Stimulated activated naive CD8-positive, alpha-beta T cell treated with anti-CD3 and anti-CD28 coated beads, Interleukin-15, Interleukin-2, amounts not matched to agents 100 ng/mL and 50 ng/mL, for 24 hours (primary cell): Measurements from ENCODE around the gene FOXC2.

ENCODE experiments used
- H3K27ac Mint-ChIP-seq: one replicate; pipeline ENCODE4 v1.8.0; 2021; ENCODE audit warnings: mild to moderate bottlenecking, mixed read lengths
- H3K27me3 Mint-ChIP-seq: one replicate; pipeline ENCODE4 v1.8.0; 2021; ENCODE audit warnings: mixed read lengths
- H3K36me3 Mint-ChIP-seq: one replicate; pipeline ENCODE4 v1.8.0; 2021; ENCODE audit warnings: low read depth, mixed read lengths
- H3K4me1 Mint-ChIP-seq: one replicate; pipeline ENCODE4 v1.8.0; 2021; ENCODE audit warnings: low read depth, mixed read lengths
- H3K4me3 Mint-ChIP-seq: one replicate; pipeline ENCODE4 v1.8.0; 2021; ENCODE audit warnings: mild to moderate bottlenecking, mixed read lengths
- H3K9me3 Mint-ChIP-seq: one replicate; pipeline ENCODE4 v1.8.0; 2021; ENCODE audit warnings: mixed read lengths

The FOXC2 gene

DNA sequence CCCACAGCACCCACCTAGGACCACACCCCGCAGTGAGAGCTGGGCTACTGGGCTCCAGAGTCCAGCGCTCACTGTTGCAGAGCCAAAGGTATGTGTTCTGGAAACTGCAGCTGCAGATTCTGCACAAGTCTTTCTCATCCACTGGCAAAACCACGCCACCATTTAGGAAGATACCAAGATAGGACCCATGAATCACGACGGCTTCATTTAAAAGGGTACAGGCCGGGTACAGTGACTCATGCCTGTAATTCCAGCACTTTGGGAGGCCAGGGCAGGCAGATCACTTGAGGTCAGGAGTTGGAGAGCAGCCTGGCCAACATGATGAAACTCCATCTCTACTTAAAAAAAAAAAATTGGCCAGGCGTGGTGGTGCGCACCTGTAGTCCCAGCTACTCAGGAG, 37.5 kb upstream of the FOXC2 start:
- Mint-ChIP-seq H3K27me3 (no peaks in the 10 kb centered on the region), H3K4me3 (no peak overlapping the region), H3K4me1 (no peaks in the 10 kb centered on the region), H3K9me3 (no peaks in the 10 kb centered on the region), H3K27ac (no peak overlapping the region), H3K36me3 (peaks cover 7% of the 10 kb centered on the region)

GRCh38 chr16:86530251-86531190, 36.1 kb upstream of the FOXC2 start:
- no peaks in the 10 kb centered on the region for H3K9me3 Mint-ChIP-seq
- H3K4me1 Mint-ChIP-seq = no peaks in the 10 kb centered on the region
- no peaks in the 10 kb centered on the region for H3K27me3 Mint-ChIP-seq
- H3K36me3 Mint-ChIP-seq = peaks cover 7% of the 10 kb centered on the region
- no peak overlapping the region for H3K27ac Mint-ChIP-seq
- H3K4me3 Mint-ChIP-seq = no peak overlapping the region

GRCh38 chr16:86531191-86531545, 35.5 kb upstream of the FOXC2 start:
- no peak overlapping the region for H3K27ac Mint-ChIP-seq

DNA sequence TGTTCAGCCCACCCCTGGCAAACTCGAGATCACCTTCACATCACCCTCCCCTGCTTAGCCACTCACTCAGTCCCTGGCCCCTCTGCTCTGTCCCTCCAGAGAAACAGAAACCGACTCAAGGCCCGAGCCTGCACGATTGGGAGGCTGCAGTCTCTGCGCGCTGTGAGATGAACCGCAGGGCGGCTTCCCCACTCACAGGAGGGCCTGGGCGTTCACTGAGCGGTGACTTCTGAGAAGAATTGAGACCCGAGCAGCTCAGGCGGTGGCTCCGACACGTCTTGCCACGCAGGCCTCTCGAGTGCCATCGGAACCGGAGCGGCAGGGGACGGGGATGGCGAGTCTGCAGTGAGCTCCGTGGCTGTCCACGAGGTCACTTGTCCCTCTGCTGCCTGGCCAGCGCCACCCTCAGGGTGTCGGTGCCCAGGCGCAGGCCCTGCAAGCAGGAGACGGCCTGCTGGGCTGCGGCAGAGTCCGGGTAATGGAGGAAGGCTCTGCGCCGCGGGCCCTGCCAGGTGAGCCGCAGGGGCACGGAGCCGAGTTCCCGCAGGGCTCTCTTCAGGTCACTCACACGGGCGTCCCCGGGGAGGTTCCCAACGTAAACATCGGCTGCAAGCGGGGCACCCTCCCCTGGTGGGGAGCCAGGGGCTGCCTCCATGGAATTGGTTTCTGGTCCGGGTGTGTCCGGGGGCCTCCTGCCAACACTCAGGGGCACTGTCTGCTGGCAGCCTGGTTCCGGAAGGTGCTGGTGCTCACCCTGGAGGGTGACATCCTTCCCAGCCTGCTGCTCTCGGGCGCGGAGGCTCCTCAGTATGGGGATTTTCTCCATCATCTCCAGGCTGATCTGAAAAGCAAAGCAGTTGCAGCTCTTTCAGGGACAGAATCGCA, 34.7 kb upstream of the FOXC2 start:
- Mint-ChIP-seq H3K4me1 (no peaks in the 10 kb centered on the region), H3K36me3 (peaks cover 7% of the 10 kb centered on the region), H3K27me3 (no peaks in the 10 kb centered on the region)

More at GRCh38 chr16:86531191-86531545, 35.5 kb upstream of the FOXC2 start:
- H3K9me3 Mint-ChIP-seq = no peaks in the 10 kb centered on the region
- H3K4me1 Mint-ChIP-seq = no peaks in the 10 kb centered on the region
- H3K36me3 Mint-ChIP-seq = peaks cover 7% of the 10 kb centered on the region
- H3K27me3 Mint-ChIP-seq = no peaks in the 10 kb centered on the region
- no peak overlapping the region for H3K4me3 Mint-ChIP-seq

DNA sequence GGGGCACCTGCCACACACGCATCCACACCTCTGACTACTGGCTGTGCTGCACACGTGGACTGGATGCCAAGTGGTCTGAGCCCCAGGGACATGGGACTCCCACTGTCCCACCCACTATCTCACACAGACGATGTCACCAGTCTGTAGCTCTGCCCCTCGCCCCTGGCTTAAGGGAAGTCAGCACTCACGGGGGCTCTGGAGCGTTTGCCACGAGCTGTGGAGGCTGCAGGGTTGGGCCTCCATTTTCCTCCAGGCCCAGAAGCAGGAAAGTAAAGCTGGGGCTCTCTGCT, 34.2 kb upstream of the FOXC2 start:
- no peak overlapping the region for H3K27ac Mint-ChIP-seq
- no peaks in the 10 kb centered on the region for H3K9me3 Mint-ChIP-seq
- no peak overlapping the region for H3K4me3 Mint-ChIP-seq
- no peaks in the 10 kb centered on the region for H3K27me3 Mint-ChIP-seq
- H3K36me3 Mint-ChIP-seq = peaks cover 7% of the 10 kb centered on the region
- H3K4me1 Mint-ChIP-seq = no peaks in the 10 kb centered on the region

More for the DNA sequence above, 34.7 kb upstream of the FOXC2 start:
- Mint-ChIP-seq H3K4me3 (no peak overlapping the region), H3K27ac (no peak overlapping the region), H3K9me3 (no peaks in the 10 kb centered on the region)

GRCh38 chr16:86533076-86533475, 33.6 kb upstream of the FOXC2 start:
- no peak overlapping the region for H3K27ac Mint-ChIP-seq
- H3K27me3 Mint-ChIP-seq = no peaks in the 10 kb centered on the region
- no peak overlapping the region for H3K4me3 Mint-ChIP-seq
- H3K4me1 Mint-ChIP-seq = no peaks in the 10 kb centered on the region
- no peaks in the 10 kb centered on the region for H3K9me3 Mint-ChIP-seq
- H3K36me3 Mint-ChIP-seq = peaks cover 7% of the 10 kb centered on the region

DNA sequence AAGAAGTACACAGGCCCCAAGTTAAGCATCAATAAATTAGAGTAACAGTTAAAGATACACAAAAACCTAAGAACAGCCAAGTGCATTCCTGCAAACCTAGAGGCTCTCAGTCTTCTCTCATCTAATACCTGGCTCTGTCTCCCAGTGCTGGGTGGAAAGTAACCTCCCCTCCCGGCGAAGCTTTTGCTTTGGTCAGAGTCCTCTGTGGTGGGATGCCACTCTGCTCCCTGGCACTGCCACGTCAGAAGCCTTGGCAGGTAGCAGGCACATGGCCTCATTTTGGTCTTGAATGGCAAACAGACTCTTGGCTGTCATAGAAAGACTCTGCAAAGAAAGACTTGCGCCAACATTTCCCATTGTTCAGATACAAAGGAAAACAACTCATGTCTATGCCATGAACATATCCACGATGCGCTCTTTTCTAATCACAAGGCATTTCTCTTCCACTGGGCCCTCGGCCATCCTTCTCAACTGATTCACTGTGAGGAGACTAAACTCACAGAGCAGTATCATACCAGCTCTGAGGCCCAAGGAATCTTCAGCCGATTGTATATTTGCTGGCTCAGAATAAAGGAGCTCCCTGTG, 32.8 kb upstream of the FOXC2 start:
- Mint-ChIP-seq H3K36me3 (peaks cover 13% of the 10 kb centered on the region), H3K27me3 (no peaks in the 10 kb centered on the region), H3K4me3 (no peak overlapping the region), H3K4me1 (no peaks in the 10 kb centered on the region), H3K9me3 (no peaks in the 10 kb centered on the region), H3K27ac (no peak overlapping the region)

- Mint-ChIP-seq H3K4me1 (no peaks in the 10 kb centered on the region), H3K36me3 (peaks cover 22% of the 10 kb centered on the region), H3K4me3 (no peak overlapping the region), H3K9me3 (no peaks in the 10 kb centered on the region), H3K27me3 (no peaks in the 10 kb centered on the region), H3K27ac (no peak overlapping the region)
Measured at GRCh38 chr16:86534779-86535615, 31.6 kb upstream of the FOXC2 start.

DNA sequence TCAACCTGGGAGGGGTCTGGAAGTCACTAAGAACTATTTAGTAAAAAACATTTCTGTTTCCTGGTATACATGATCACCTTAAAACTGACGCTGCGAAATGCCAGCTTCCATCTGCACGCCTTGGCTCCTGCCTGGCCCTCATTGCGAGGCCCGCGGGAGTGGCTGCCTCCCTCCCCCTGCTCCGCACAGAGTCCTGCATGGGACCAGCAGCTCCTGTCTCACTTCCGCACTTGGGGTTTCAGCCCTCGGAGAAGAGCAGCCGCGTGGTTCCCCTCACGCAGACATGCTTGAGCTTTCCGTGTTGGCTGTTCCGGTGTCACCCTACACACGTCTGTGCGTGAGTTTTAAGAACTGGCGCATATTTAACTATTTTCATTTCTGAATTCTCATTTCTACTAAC, 30.0 kb upstream of the FOXC2 start:
- H3K27me3 Mint-ChIP-seq = no peaks in the 10 kb centered on the region
- H3K36me3 Mint-ChIP-seq = peaks cover 34% of the 10 kb centered on the region
- peak overlapping the region; percentile 45 for H3K27ac Mint-ChIP-seq
- no peaks in the 10 kb centered on the region for H3K9me3 Mint-ChIP-seq
- no peaks in the 10 kb centered on the region for H3K4me1 Mint-ChIP-seq
- no peak overlapping the region for H3K4me3 Mint-ChIP-seq

GRCh38 chr16:86537486-86537885, 29.1 kb upstream of the FOXC2 start:
- no peaks in the 10 kb centered on the region for H3K4me1 Mint-ChIP-seq
- H3K27ac Mint-ChIP-seq = no peak overlapping the region
- peaks cover 40% of the 10 kb centered on the region for H3K36me3 Mint-ChIP-seq
- no peaks in the 10 kb centered on the region for H3K27me3 Mint-ChIP-seq
- no peak overlapping the region for H3K4me3 Mint-ChIP-seq
- H3K9me3 Mint-ChIP-seq = no peaks in the 10 kb centered on the region

- no peaks in the 10 kb centered on the region for H3K27me3 Mint-ChIP-seq
- H3K4me1 Mint-ChIP-seq = no peaks in the 10 kb centered on the region
- peaks cover 47% of the 10 kb centered on the region for H3K36me3 Mint-ChIP-seq
- no peak overlapping the region for H3K27ac Mint-ChIP-seq
- H3K4me3 Mint-ChIP-seq = no peak overlapping the region
- no peaks in the 10 kb centered on the region for H3K9me3 Mint-ChIP-seq
Measured at GRCh38 chr16:86538196-86538780, 28.3 kb upstream of the FOXC2 start.

GRCh38 chr16:86540894-86541293, 25.7 kb upstream of the FOXC2 start:
- Mint-ChIP-seq H3K9me3 (no peaks in the 10 kb centered on the region), H3K4me1 (no peaks in the 10 kb centered on the region), H3K4me3 (no peak overlapping the region), H3K36me3 (peaks cover 57% of the 10 kb centered on the region), H3K27me3 (no peaks in the 10 kb centered on the region), H3K27ac (no peak overlapping the region)

GRCh38 chr16:86541560-86541959, 25.1 kb upstream of the FOXC2 start:
- H3K9me3 Mint-ChIP-seq = no peaks in the 10 kb centered on the region
- H3K36me3 Mint-ChIP-seq = peaks cover 60% of the 10 kb centered on the region
- no peaks in the 10 kb centered on the region for H3K27me3 Mint-ChIP-seq

More at GRCh38 chr16:86541560-86541959, 25.1 kb upstream of the FOXC2 start:
- Mint-ChIP-seq H3K27ac (no peak overlapping the region), H3K4me1 (no peaks in the 10 kb centered on the region), H3K4me3 (no peak overlapping the region)
